Lower leg skin (tissue), 4 donors: ENCODE results near the gene TESPA1. TPM values are rescaled to one million over a fixed set of nuclear protein-coding genes. Genes with fewer than 3 reads are reported as not detected.

Source experiments
- DNase-seq, 2 donors: peaks; one replicate each; pipeline ENCODE4 v3.0.0-alpha.2; 2019; ENCODE audit warnings: low spot score in 2 of 2
- H3K4me3 ChIP-seq: fragments of 200-600 bp; sonication (generic); 2 replicates; pipeline ENCODE4 v1.5.1; 2017; ENCODE audit warnings: mild to moderate bottlenecking, low read depth; ENCODE audit not compliant: poor library complexity, severe bottlenecking
- POLR2A ChIP-seq, 2 donors: fragments of 450-650 bp; IDR thresholded peaks; one replicate each; pipeline ENCODE4 v1.6.1; 2016 to 2017; ENCODE audit warnings: antibody characterized with exemption in 2 of 2, mild to moderate bottlenecking in 1 of 2, moderate library complexity in 1 of 2
- WGBS, 2 donors: methylation state at CpG; one replicate each; pipeline ENCODE4 v1.1.5; 2018; 5-methylcytosine and 5-hydroxymethylcytosine counted together
- intact Hi-C: fragments of 100-400 bp; cut with DNase I; formaldehyde crosslinking; loops from one replicate; pipeline ENCODE4 v1.15.0; 2023; ENCODE audit warnings: low total_unique reads
- total RNA-seq, 4 donors: library from RNA; depleted of rRNA; stranded (reverse); fragments of >200 nt; gene quantifications; one replicate each; pipeline ENCODE4 v1.1.0, GENCODE V29; 2016
- TF ChIP-seq, protein P1 (sequence below), 3 donors: fragments of 450-650 bp; IDR thresholded peaks; one replicate each; pipeline ENCODE4 v1.5.1; 2016; ENCODE audit warnings: antibody characterized with exemption in 3 of 3, mild to moderate bottlenecking in 3 of 3, moderate library complexity in 2 of 3

The TESPA1 gene
- total RNA-seq, 4 donors from 2014 or later = 0.68 TPM; not detected in 3

DNA sequence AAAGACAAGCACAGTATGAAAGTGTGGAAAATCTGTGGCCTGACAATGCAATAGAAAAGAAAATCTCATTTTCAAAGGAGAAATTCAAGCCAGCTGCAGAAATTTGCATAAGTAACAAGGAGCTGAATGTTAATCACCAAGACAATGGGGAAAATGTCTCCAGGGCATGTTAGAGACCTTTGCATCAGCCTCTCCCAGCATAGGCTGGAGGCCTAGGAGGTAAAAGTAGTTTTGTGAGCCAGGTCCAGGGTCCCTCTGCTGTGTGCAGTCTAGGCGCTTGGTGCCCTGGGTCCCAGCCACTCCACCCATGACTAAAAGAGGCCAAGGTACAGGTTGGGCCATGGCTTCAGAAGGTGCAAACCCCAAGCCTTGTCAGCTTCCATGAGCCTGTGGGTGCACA, 58.3 kb downstream of the TESPA1 start:
- no peak for DNase-seq
- intact Hi-C loops = no loop called here
- H3K4me3 ChIP-seq = no peak overlapping the region
- 88 to 100% methylated on average over 1 of the region's 1 CpG for WGBS, 2 donors
- TF ChIP-seq, protein P1, sequence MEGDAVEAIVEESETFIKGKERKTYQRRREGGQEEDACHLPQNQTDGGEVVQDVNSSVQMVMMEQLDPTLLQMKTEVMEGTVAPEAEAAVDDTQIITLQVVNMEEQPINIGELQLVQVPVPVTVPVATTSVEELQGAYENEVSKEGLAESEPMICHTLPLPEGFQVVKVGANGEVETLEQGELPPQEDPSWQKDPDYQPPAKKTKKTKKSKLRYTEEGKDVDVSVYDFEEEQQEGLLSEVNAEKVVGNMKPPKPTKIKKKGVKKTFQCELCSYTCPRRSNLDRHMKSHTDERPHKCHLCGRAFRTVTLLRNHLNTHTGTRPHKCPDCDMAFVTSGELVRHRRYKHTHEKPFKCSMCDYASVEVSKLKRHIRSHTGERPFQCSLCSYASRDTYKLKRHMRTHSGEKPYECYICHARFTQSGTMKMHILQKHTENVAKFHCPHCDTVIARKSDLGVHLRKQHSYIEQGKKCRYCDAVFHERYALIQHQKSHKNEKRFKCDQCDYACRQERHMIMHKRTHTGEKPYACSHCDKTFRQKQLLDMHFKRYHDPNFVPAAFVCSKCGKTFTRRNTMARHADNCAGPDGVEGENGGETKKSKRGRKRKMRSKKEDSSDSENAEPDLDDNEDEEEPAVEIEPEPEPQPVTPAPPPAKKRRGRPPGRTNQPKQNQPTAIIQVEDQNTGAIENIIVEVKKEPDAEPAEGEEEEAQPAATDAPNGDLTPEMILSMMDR (IDR thresholded peaks at IDR 0.05) = no peak
- no peak for TF ChIP-seq POLR2A (IDR thresholded peaks at IDR 0.05)

DNA sequence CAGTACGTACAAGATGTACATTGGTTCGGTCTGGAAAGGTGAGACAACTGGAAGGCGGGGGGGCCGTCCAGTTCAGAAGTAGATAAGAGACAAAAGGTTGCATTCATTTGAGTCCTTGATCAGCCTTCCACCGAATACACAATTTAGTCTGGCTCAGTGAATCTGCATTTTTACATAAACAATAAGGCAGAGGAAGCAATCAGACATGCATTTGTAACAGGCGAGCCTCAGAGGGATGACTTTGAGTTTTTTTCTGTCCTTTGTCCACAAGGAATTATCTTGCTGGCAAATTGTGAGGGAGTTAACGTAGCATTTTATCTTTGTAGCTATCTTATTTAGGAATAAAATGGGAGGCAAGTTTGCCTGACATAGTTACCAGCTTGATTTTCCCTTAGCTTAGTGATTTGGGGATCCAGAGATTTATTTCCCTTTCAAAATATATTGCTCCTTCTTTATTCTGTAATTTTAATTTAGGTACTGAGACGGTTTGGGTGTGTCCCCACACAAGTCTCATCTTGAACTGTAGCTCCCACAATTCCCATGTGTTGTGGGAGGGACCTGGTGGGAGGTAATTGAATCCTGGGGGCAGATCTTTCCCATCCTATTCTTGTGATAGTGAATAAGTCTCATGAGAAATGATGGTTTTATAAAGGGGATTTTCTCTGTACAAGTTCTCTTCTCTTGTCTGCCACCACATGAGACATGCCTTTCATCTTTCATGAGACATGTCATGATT, 59.4 kb downstream of the TESPA1 start:
- 63 to 69% methylated on average over 8 of the region's 8 CpGs for WGBS, 2 donors
- TF ChIP-seq POLR2A (IDR thresholded peaks at IDR 0.05) = no peak
- TF ChIP-seq, protein P1 (IDR thresholded peaks at IDR 0.05) = no peak
- no peak overlapping the region for H3K4me3 ChIP-seq
- DNase-seq = no peak
- intact Hi-C loops = no loop called here

DNA sequence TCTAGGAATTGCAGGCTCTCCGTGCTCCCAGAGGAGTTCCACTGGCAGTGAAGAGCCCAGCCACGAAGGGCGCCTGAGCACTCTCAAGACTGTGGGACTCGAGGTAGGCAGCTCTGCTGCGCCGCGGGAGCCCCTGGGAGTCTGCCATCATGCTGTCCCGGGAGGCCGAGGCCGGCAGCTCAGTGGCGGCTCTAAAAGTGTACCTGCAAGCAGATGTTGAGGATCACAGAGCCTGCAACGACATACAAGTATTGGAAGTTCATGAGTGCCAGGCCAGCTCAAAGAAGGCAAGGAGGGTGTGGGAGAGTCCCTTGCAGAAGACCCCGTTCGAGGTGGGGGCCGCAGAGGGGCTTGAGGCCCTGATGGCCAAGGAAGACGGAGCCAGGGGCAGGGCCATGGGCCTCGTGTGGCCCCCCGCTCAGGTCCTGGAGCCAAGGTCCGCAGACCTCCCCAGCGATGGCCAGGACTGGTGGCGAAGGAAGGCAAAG, 67.5 kb downstream of the TESPA1 start:
- TF ChIP-seq POLR2A (IDR thresholded peaks at IDR 0.05) = no peak
- TF ChIP-seq, protein P1 (IDR thresholded peaks at IDR 0.05) = no peak
- DNase-seq = no peak
- H3K4me3 ChIP-seq = no peak overlapping the region
- 89% methylated on average over 21 of the region's 21 CpGs for WGBS, 2 donors
- intact Hi-C loops = no loop called here

Other genes with a start within 250 kb of the TESPA1 start
- gene MUCL1, start 130.2 kb downstream of the TESPA1 start, total RNA-seq = 1,000 to 10,000 TPM in 2 of 4 donors, 100 to 1,000 TPM in 2; 114 to 1,631 (median 631) TPM
- gene NEUROD4, start 35.2 kb upstream of the TESPA1 start, total RNA-seq = not detected
- not detected for gene OR9K2, start 141.6 kb upstream of the TESPA1 start, total RNA-seq
- gene OR10A7, start 236.3 kb upstream of the TESPA1 start, total RNA-seq = not detected